Putamen (tissue), 1 donor: ENCODE measurements around the gene ZNF335.

Source experiments
- DNase-seq: peaks from one replicate; pipeline ENCODE4 v3.0.0-alpha.2; 2016; ENCODE audit warnings: low spot score

ZNF335 gene

DNA sequence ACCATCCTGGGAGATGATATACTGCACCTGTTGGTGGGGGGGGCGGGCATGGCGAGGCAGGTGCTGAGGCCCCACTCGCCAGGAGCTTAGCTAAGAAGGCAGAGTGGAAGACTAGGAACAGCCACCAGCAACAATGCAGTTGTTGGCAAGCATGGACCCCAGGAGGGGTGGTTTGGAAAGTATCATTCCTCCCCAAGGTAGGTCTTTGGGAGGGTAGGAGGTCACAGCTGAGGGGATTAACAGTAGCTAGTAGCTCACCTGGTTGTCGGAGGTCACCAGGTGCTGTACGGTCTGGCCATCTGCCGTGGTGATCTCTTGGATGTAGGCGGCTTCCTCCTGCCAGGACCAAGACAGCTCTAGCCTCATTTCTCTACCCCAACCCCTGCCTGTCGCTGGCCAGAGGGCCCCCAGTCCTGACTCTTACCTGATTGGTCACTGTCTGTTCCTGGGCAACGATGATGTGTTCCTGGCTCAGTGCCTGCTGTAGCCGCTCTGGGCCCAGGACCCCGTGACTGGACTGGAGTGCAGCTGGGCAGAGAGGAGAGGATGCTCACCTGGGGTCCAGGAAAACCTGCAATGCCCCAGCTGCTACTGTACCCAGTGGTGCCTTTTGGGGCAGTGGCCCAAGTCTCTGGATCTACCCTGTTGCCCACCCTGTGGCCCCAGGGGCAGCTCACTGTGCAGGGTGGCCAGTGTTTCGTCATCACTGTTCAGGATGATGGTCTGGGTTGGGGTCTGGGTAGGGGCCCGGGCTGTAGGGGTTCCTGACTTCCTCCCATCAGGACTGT is 22.3 kb downstream of the ZNF335 start:
- DNase-seq: no peak

DNA sequence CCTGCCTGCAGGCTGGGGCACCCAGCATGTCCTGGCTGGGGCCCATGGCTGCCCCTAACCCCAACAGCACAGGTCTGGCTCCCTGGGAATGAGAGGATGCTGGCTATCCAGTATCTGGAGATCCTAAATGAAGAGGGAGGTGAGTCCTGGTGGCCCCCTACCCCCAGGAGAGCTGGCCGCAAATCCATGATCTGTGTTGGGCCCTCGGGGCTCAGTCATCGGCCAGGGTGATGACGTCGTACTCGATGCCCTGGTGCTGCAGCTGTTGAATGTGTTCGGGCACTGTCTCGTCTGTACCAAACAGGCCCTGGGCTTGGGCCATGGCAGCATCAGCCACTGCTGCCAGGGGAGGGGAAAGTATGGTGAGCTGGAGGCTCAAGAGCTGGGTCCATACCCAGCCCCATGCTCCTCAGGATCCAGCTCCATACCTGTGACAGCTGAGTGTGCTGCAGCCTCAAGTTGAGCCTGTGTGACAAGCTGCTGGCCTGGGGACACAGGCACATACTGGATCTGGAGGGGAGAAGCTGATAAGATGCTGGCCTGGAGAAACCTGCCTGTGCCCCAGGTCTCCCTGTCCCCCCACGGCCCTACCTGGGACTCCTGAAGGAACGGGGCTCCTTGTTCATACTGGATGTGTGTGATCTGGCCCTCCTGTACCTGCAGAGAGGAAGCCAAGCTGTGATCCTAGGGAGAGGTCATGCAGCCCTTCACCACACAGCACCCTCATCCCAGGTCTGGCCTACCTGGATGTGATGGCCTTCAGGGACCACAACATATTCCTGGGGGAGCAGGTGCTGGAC is 23.1 kb downstream of the ZNF335 start:
- DNase-seq: no peak

DNA sequence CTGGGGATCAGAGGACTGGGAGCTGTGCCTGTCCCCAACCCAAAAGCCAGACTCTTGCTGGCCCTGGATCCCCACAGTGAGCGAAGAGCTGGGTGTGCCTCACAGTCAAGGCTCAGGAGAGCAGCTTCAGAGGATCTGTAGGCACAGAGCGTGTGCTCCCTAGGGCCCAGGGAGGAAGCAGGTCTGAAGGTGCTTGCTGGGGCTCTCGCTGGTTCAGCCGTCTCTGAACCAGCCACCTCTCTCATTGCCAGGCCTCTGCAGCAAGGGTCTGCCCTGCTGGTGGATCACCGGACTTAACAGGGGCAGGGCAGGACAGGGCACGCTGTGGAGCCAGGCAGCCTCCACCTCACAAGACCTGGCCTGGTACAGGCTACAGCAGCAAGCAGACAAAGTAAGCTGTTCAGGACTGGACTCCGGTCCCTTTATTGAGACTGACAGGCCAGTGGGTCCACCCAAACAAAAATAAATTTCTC is 23.7 kb downstream of the ZNF335 start:
- DNase-seq: no peak

- DNase-seq: no peak
Observed at GRCh38 chr20:45947110-45947866, 24.7 kb downstream of the ZNF335 start.

DNA sequence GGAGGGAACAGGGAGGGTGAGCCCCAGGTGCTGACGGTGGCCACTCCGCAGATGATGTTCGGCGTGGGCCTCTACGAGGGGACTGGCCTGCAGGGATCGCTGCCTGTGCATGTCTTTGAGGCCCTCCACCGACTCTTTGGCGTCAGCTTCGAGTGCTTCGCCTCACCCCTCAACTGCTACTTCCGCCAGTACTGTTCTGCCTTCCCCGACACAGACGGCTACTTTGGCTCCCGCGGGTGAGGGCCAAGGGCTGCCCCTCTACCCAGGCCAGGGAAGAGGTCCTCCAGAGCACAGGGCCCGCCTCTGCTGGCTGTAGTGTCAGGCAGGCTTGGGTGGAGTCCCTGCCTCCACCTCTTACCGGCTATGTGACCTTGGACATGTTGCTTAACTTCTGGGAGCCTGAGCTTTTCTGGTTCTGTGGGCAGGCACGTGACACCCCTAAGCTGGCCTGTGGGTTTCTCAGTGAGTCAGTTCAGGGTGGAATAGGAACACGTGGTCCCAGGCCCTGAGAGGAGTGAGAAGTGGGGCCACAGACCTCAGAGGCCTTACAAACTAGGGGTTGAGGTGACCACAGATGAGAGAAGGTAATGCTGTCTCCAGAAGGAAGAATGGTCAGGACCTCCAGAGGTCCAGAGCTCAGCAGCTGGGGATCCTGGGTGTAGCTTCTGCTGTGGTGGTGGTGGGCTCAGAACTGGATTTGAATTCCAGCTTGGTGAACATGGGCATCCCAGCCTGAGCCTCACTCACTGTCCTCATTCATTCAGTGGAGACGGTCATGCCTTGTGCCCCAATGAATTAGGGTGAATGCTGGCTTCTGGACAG is 25.6 kb downstream of the ZNF335 start:
- DNase-seq: no peak

- DNase-seq: no peak
Observed at GRCh38 chr20:45945678-45946148, 26.3 kb downstream of the ZNF335 start.

DNA sequence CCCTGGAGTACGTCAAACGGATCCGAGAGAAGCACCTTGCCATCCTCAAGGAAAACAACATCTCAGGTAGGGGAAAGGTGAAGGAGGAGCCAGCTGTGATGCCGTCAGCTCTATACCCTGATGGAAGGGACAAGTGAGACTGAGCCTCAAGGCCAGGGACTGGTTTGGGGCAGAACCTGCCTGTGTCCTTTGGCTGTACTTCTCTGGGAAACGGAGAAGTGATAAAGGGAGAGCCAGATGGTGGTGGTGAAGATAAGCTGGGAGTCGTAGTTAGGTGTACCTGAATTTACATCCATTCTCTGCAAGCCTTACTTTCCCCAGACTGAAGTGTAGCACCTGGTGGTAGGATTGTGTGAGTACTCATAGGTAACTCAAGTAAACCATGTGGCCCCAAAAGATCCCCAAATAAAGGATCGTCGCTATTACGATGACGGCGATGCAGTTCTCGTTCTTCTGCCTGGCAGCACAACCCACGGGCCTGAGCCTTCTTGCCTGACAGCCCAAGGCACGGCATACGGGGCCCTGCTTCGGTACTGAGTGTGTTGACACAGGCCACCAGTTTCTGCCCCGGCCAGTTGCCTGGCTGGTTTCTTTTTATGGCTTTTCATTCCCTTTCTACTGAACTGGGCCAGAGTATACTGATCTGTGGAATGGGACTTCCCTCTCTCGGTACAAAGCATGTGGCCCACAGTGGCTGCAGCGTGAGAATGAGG is 26.9 kb downstream of the ZNF335 start:
- no peak for DNase-seq

DNA sequence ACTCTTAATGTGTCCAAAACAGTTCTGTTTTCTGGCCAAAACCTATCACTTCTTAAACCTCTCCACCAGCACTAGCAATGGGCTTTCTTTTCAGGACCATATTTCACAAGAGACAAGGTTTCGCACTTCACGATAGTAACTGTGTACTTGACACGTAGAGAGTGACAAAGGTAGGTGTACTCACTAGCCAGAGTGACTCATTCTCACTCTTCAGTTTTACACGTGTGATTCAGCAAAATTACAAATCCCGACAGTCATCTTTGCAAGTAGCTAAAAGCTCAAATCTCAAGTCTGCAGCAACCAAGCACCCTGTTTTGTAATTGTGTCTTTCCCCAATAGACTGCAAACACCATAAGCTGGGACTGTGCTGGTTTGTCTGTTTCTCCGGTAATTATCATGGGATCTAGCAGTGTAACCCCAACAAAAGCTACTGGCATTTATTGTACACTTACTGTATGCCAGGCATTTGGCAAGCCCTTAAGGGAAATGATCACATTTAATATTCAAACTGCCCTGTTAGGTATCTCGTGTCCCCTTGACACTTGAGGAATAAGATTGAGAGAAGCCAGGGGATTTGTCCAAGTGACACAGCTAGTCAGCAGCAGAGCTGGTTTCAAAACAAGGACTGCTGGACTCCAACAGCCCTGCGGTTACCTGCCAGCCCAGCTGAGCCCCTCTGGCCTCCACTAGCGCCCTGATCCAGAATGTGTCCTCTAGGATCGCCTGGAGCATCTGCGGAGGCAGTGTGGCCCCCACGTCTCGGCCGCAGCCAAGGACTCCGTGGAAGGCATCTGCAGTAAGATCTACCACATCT is 27.6 kb downstream of the ZNF335 start:
- peak; percentile 56 for DNase-seq

- DNase-seq: no peak
Observed at GRCh38 chr20:45943613-45944012, 28.4 kb downstream of the ZNF335 start.

- DNase-seq: no peak
Observed at GRCh38 chr20:45940469-45940868, 31.5 kb downstream of the ZNF335 start.

DNA sequence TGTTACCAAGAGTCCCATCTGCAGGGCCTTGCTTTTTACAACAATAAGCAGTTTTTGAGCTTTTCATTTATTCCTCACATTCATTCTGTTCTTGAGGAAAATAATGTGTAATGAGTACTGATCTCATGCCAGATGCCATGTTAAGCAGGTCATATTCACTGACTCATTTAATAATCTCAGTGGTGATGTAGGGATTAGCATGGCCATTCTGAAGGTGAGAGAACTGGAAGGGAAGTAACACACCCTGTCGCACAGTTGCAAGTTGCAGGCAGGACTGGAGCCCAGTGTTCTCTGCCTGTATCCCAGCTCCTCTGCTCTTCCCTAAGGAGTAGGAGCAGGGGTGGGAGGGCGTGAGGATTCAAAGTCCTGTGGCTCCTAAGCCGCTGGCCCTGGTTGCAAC is 31.9 kb downstream of the ZNF335 start:
- DNase-seq: no peak

GRCh38 chr20:45938727-45939438 is 33.1 kb downstream of the ZNF335 start:
- DNase-seq: no peak

- DNase-seq: no peak
Observed at GRCh38 chr20:45937765-45938164, 34.2 kb downstream of the ZNF335 start.

DNA sequence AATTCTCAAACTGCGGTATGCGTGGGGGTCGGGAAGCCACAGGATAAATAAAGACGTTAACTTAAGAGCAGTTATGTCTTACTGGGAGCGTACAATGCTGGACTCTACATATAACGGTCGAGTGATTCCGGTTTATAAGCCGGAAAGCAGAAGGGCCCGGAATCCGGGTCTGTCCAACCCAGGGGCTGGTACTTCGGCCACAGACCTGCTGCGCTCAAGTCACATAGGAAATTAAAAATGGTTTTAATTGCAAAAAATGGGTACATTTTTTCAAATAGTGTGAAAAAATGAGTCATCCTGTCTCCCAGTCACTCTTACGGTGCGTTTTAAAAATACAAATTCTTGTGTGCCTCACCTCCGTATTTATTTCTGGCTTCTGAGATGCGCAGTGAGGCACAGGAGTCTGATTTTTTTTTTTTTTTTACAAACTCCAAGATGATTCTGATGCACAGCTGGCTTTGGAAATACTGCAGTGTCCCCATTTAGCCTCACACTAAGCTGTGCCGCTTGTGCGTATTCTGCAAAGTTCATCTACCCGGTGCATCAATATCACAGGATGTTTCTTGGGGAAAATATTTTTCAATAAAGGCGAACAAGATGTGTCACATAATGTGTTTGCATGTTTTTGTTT is 36.5 kb downstream of the ZNF335 start:
- peak; percentile 47 for DNase-seq

DNA sequence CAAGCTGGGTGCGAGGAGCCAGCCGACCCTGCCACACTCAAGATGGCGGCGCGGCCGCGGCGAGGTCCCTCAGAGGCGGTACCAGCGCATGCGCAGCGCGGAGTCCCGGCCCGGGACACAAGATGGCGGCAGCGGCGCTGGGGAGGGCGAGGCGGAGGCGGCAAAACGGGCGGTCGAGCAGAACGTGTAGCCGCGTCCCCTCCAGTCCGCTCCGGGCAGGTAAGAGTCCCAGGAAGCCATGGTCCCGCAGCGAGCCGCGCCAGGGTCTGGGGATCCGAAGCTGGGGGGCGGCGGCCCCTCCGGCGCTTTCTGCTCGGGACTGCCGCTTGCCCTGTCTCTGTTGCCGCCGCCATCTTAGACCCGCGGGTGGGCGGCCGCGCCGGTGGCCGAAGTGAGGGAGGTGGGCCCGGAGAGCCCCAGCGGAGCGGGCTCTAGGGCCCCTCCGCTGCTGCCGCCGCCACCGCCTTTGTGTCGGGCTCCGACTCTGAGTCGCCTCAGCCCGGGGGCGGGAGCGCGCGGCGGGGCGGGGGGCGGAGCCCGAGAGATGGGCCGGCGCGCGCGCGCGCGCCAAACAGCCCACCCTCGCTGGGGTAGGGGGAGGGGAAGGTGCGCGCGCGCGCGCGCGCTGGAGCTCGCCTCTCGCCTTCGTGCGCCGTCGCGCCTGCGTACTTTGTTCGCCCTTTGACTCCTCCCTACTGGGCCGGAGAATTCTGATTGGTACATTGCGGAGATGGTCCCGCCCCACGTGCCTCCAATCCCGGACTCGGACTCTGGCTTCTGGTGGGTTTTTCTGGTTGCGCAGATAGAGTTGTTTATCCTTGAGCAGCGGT is 37.2 kb downstream of the ZNF335 start, which contains the start of gene PCIF1:
Gene PCIF1, plus strand, starts transcription at position 98 of the 830 bp plus-strand sequence. CDS start 4,317 bp downstream, outside the sequence.
- peak; percentile 98 for DNase-seq

GRCh38 chr20:45934046-45934585 is 37.9 kb downstream of the ZNF335 start:
- DNase-seq: peak; percentile 78
